Nephron (organoid): ENCODE results near the gene A4GALT.
A peak's percentile ranks its signal among the peaks of the same experiment; 100 is the strongest.

Source experiments
- H3K27ac Mint-ChIP-seq, 3 experiments: 2 replicates each; pipeline ENCODE4 v1.8.0; 2020; ENCODE audit warnings: mixed read lengths in 3 of 3, mild to moderate bottlenecking in 2 of 3, moderate library complexity in 1 of 3
- H3K27me3 Mint-ChIP-seq: 2 replicates; pipeline ENCODE4 v1.8.0; 2021; ENCODE audit warnings: low read depth, mild to moderate bottlenecking, moderate library complexity, mixed read lengths
- H3K36me3 Mint-ChIP-seq: 2 replicates; pipeline ENCODE4 v1.8.0; 2020; ENCODE audit warnings: low read depth, mixed read lengths
- H3K4me1 Mint-ChIP-seq: 2 replicates; pipeline ENCODE4 v1.8.0; 2020; ENCODE audit warnings: mixed read lengths
- H3K4me3 Mint-ChIP-seq, 3 experiments: 2 replicates each; pipeline ENCODE4 v1.8.0; 2020; ENCODE audit warnings: mild to moderate bottlenecking in 3 of 3, mixed read lengths in 3 of 3, moderate library complexity in 2 of 3
- H3K9me3 Mint-ChIP-seq: 2 replicates; pipeline ENCODE4 v1.8.0; 2020; ENCODE audit warnings: mixed read lengths
- CTCF ChIP-seq, 3 experiments: fragments of 200-600 bp; sonication (generic); IDR thresholded peaks; one replicate each; pipeline ENCODE4 v1.5.0; 2021; ENCODE audit warnings: antibody characterized with exemption in 3 of 3; ENCODE audit not compliant: unreplicated experiment in 3 of 3

A4GALT gene

GRCh38 chr22:42691440-42691839 is 29.2 kb downstream of the A4GALT start:
- Mint-ChIP-seq H3K36me3 (no peaks in the 10 kb centered on the region), H3K27me3 (no peaks in the 10 kb centered on the region), H3K4me3 (no peak overlapping the region), H3K27ac (peak overlapping the region in 1 of 3 experiments; percentile 23), H3K9me3 (no peaks in the 10 kb centered on the region), H3K4me1 (peaks cover 21% of the 10 kb centered on the region)
- no peak for TF ChIP-seq CTCF (IDR thresholded peaks at IDR 0.05; ENCODE audit: unreplicated experiment in 3 of 3)

GRCh38 chr22:42688241-42689211 is 32.1 kb downstream of the A4GALT start:
- Mint-ChIP-seq H3K4me3 (peak overlapping the region; percentile 36 to 65 (median 46)), H3K9me3 (no peaks in the 10 kb centered on the region), H3K27me3 (no peaks in the 10 kb centered on the region), H3K27ac (peak overlapping the region; percentile 98 to 99 (median 99)), H3K4me1 (peaks cover 34% of the 10 kb centered on the region), H3K36me3 (no peaks in the 10 kb centered on the region)
- no peak for TF ChIP-seq CTCF (IDR thresholded peaks at IDR 0.05; ENCODE audit: unreplicated experiment in 3 of 3)

GRCh38 chr22:42686756-42687491 is 33.7 kb downstream of the A4GALT start:
- H3K36me3 Mint-ChIP-seq, result no peaks in the 10 kb centered on the region
- H3K4me1 Mint-ChIP-seq, result peaks cover 45% of the 10 kb centered on the region
- no peak for TF ChIP-seq CTCF (IDR thresholded peaks at IDR 0.05; ENCODE audit: unreplicated experiment in 3 of 3)
- H3K4me3 Mint-ChIP-seq, result peak overlapping the region in 2 of 3 experiments; percentile 1 to 4
- H3K27ac Mint-ChIP-seq, result peak overlapping the region; percentile 81 to 99 (median 99)
- H3K27me3 Mint-ChIP-seq, result no peaks in the 10 kb centered on the region
- H3K9me3 Mint-ChIP-seq, result no peaks in the 10 kb centered on the region

GRCh38 chr22:42685941-42686653 is 34.6 kb downstream of the A4GALT start:
- Mint-ChIP-seq H3K27ac (peak overlapping the region; percentile 81 to 99 (median 99)), H3K27me3 (no peaks in the 10 kb centered on the region), H3K4me1 (peaks cover 45% of the 10 kb centered on the region), H3K36me3 (no peaks in the 10 kb centered on the region), H3K4me3 (no peak overlapping the region), H3K9me3 (no peaks in the 10 kb centered on the region)
- TF ChIP-seq CTCF (IDR thresholded peaks at IDR 0.05; ENCODE audit: unreplicated experiment in 3 of 3), result no peak

GRCh38 chr22:42684462-42685195 is 36.0 kb downstream of the A4GALT start:
- H3K27me3 Mint-ChIP-seq, result no peaks in the 10 kb centered on the region
- peaks cover 4% of the 10 kb centered on the region for H3K36me3 Mint-ChIP-seq
- peaks cover 45% of the 10 kb centered on the region for H3K4me1 Mint-ChIP-seq
- TF ChIP-seq CTCF (IDR thresholded peaks at IDR 0.05; ENCODE audit: unreplicated experiment in 3 of 3), result no peak
- no peak overlapping the region for H3K4me3 Mint-ChIP-seq
- H3K9me3 Mint-ChIP-seq, result peaks cover under 1% of the 10 kb centered on the region
- H3K27ac Mint-ChIP-seq, result peak overlapping the region in 1 of 3 experiments; percentile 60
